GM19324 (cell line): ENCODE data around the gene EIF3CL.
"Not testable (repeated sequence)": the region's sequence is repeated elsewhere in the genome, so short reads cannot be mapped to it uniquely, and the experiment has no call there.

ENCODE experiments used
- ATAC-seq: cut with Tn5 transposase; IDR thresholded peaks from one replicate; pipeline ENCODE4 v1.9.1; 2021; ENCODE audit warnings: mild to moderate bottlenecking, moderate library complexity; ENCODE audit not compliant: unreplicated experiment, low FRiP score

EIF3CL gene, protein sequence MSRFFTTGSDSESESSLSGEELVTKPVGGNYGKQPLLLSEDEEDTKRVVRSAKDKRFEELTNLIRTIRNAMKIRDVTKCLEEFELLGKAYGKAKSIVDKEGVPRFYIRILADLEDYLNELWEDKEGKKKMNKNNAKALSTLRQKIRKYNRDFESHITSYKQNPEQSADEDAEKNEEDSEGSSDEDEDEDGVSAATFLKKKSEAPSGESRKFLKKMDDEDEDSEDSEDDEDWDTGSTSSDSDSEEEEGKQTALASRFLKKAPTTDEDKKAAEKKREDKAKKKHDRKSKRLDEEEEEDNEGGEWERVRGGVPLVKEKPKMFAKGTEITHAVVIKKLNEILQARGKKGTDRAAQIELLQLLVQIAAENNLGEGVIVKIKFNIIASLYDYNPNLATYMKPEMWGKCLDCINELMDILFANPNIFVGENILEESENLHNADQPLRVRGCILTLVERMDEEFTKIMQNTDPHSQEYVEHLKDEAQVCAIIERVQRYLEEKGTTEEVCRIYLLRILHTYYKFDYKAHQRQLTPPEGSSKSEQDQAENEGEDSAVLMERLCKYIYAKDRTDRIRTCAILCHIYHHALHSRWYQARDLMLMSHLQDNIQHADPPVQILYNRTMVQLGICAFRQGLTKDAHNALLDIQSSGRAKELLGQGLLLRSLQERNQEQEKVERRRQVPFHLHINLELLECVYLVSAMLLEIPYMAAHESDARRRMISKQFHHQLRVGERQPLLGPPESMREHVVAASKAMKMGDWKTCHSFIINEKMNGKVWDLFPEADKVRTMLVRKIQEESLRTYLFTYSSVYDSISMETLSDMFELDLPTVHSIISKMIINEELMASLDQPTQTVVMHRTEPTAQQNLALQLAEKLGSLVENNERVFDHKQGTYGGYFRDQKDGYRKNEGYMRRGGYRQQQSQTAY

DNA sequence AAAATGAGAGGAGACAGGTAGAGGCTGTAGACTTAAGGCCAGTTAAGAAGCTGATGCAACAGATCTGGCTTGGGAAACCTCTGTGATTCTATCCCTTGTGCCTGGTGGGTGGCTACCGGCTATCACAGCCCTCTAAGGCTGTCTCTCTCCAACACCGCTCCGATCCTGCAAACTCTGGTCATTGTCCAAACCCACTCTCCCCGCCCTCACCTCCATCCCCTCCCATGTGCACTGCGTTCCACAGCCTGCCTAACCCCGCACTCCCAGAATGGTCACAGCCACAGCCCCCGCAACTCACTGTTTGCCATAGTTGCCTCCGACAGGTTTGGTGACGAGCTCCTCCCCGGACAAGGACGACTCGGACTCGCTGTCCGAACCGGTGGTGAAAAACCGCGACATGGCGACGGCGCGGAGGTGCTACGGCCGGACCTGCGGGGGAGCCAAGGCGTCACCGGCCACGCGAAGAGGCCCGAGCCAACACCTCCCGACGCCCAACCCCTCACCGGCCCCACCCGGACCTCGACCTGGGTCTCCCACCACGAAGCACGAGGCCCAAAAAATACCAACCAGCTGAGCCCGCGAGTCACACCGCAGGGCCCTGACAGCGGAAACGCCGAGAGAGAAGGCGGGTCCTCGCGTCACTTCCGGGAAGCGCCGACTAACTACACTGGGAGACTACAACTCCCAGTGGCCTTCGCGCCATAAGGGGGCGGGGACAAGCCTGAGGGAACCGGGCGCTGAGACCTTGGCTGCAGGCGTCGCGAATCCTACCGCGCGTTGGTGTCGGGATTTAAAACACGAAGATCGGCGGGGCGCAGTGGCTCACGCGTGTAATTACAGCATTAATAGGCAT, at the start of gene EIF3CL:
Gene EIF3CL, minus strand, starts transcription at position 622 of the 853 bp plus-strand sequence. Its CDS starts 223 bp downstream, at position 399.
- peak; percentile 98 for ATAC-seq

DNA sequence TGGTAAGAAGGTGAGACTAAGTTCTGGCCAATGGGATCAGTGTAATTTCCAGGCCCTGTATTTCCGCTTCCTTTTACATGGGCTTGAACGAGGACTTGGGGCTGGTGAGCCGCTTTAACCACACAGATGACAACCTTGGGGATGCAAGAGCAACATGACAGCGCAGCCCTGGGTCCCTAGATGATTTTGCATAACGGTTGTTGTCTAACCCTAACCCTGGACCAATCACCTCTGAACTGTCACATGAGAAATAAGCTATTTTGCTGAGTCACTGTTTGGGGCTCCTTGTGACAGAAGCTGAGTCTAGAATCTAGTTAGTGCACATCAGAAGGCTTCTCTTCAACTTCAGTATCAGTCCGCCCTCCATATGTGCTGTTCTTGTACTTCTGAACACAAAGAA, 43.4 kb upstream of the EIF3CL start:
- ATAC-seq: not testable (repeated sequence)

DNA sequence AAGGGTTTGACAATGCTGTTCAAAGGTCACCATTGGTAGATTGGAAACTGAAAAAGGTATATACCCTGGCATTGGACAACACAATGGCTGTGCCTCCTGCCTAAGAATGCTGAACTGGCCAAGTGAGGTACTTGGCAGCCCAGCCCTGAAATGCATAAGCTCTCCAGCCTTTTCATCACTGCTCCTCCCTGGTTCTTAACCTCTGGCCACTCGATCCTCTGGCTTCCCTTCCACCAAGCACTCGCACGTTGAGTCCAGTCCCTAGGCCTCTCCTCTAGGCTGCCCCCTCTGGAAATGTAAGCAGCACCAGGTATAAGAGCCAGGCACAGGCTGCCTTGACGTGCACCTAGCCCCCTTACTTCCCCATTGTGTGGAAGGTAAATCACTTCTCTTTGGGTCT, 42.7 kb upstream of the EIF3CL start:
- not testable (repeated sequence) for ATAC-seq

DNA sequence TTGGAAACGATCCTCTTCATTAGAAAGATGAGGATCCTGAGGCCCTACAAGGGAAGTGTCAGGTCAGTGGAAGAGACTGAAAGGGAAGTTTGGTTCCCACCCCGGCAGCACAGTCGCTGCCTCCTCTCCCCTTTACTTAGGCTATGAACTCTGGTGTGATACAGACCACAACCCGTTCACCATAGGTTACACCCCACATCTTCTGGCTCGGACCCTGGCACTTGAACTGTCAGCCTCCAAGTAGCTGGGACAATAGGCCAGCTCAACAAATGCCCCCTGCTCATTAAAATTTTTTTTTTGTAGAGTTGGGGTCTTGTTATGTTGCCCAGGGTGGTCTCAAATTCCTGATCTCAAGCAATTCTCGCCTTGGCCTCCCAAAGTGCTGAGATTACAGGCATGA, 40.3 kb upstream of the EIF3CL start:
- not testable (repeated sequence) for ATAC-seq

DNA sequence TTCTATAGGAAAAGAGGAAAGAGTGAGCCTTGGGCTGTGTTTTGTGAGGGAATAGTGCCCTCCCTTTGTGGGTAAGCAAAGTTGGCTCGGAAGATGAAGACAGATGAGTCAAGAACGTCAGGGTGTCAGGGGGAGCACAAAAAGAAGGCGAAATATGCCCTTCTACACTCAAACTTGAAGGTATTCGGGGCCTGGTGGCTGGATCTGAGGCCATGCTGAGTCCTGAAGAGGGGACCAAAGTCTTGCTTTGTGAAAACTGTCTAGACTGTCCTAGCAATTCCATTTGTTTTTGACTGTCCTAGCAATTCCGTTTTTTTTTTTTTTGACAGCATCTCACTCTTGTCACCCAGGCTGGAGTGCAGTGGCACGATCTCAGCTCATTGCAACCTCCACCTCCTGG, 35.3 kb upstream of the EIF3CL start:
- ATAC-seq: not testable (repeated sequence)

DNA sequence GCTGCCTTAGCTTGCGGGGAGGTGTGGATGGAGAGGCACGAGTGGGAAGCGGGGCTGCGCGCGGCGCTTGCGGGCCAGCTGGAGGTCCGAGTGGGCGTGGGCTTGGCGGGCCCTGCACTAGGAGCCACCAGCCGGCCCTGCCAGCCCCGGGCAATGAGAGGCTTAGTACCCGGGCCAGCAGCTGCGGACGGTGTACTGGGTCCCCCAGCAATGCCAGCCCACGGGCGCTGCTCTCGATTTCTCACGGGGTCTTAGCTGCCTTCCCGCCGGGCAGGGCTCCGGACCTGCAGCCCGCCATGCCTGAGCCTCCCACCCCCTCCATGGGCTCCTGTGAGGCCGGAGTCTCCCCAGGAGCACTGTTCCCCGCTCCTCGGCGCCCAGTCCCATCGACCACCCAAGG, 31.7 kb upstream of the EIF3CL start:
- ATAC-seq: not testable (repeated sequence)

DNA sequence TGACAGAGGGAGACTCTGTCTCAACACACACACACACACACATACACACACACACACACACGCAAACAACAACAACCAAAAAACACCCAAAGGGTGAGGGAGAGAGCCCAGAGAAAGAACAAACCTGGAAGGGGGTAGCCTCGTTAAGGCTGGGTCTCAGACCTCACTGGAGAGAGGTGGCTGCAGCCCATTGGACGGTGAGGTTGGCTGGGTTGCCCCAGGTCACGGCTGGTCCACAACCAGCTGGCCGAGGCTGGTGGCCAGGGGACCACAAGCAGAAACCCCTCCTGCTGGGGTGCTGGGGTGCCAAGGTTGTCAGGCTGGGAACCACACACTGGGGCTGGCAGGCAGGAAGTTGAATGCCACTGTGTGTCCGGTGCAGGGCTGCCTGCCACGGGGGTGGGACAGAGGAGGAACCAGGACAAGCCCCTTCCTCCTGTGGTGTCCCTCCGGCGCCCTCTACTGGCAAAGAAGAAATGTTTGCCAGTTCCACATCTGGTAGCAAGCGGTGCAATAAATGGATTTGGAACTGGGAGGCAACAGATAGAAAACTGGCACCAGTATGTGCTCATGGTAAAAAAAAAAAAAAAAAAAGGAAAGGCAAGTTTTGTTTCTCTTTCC, 22.5 kb upstream of the EIF3CL start:
- not testable (repeated sequence) for ATAC-seq

DNA sequence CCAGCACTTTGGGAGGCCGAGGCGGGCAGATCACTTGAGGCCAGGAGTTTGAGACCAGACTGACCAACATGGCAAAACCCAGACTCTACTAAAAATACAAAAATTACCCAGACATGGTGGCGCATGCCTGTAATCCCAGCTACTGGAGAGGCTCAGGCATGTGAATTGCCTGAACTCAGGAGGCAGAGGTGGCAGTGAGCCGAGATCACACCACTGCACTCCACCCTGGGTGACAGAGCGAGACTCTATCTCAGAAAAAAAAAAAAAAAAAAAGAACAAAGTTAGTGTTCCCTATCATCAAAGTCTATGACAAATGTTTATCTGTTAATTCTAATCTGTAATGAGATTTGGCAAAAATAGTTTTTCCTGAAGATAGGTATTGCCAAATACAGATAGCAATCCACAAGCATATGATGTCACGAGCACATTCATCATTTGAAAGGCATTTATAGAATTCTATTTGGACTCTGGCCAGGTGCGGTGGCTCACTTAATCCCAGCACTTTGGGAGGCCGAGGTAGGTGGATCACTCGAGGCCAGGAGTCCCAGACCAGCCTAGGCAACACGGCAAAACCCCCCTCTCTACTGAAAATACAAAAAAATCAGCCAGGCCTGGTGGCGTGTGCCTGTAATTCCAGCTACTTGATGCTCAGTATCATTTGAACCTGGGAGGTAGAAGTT, 17.6 kb upstream of the EIF3CL start:
- ATAC-seq: not testable (repeated sequence)

DNA sequence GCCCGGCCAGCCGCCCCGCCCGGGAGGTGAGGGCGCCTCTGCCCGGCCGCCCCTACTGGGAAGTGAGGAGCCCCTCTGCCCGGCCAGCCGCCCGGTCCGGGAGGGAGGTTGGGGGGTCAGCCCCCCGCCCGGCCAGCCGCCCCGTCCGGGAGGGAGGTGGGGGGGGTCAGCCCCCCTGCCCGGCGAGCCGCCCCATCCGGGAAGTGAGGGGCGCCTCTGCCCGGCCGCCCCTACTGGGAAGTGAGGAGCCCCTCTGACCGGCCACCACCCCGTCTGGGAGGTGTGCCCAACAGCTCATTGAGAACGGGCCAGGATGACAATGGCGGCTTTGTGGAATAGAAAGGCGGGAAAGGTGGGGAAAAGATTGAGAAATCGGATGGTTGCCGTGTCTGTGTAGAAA, 13.4 kb upstream of the EIF3CL start:
- ATAC-seq: not testable (repeated sequence)

DNA sequence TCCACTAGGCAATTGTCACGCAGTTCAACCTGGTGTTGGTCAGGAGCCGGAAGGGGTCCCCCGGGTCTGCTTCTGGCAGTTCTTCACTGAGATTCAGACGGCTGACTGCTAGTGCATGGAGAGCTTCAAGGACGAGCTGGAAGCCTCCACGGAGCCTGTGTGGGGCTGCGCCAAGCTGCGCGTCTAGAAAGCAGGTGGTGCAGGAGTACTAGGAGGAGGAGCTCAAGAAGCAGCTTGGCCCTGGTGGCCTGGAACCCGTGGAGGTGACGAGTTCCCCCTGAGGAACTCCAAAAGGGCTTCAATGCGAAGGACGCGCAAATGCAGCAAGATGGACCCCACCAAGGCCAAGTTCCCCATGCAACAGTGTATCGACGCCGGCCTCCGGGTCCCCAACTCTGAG, 10.9 kb upstream of the EIF3CL start:
- ATAC-seq: not testable (repeated sequence)

DNA sequence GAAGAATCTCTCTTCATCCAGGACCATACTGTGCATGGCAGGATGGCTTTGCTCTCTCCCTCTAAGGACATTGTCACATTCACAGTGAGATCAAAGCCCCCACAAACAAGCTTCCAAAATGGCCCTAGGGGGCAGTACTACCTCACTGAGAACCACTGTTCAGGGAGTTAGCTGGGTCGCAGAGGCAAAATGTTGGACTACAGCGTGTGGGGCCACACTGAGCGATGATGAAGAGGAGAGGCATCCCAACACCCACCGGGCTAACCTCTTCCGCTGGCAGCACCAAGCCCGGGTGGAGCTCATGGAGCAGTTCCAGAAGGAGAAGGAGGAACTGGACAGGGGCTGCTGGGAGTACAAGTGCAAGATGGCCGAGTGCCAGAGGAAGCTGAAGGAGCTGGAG, 9.9 kb upstream of the EIF3CL start:
- not testable (repeated sequence) for ATAC-seq

DNA sequence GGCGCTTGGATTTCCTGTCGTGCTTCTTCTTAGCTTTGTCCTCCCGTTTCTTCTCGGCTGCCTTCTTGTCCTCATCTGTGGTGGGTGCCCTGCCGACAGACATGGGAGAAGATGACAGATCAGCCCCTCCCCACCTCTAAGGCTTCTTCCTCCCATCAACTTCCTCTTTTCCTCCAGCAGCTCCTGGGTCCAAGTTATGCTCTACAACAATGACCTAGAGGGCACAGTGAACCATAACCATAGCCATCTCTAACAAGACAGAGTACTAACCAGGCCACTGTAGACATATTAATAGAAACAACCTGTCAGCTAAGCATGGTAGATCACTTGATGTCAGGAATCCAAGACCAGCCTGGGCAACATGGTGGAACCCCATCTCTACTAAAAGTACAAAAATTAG, 11.6 kb downstream of the EIF3CL start:
- not testable (repeated sequence) for ATAC-seq

DNA sequence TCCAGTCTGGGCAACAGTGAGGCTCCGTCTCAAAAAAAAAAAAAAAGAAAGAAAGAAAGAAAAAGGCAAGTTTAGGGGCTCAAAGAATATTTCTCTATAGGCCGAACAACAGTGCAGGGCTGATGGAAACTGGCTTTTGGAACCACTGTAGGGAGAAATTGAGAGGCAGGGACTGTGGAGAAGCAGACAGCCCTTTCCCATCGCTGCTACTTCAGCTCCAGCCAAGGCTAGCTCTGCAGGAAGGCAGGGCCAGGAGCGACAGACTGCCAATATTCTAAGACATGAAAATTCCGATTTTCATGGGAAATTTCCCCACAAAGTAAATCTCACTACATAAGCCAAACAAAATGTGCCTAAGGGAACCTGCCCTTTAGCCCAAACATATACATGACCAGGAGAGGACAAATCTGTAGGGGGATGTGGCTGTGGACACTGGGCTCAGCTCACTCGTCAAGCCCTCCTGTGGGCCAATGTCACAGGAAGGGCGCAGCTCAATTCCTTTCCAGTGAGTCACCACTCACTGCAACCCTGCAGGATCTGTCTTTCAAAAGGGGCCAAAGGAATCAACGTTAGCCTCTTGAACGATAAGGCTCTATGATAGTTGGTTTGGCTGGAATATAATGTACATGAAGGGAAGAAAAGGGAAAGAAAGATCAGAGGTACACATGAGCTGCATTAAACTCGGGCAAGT, 21.3 kb downstream of the EIF3CL start:
- not testable (repeated sequence) for ATAC-seq

DNA sequence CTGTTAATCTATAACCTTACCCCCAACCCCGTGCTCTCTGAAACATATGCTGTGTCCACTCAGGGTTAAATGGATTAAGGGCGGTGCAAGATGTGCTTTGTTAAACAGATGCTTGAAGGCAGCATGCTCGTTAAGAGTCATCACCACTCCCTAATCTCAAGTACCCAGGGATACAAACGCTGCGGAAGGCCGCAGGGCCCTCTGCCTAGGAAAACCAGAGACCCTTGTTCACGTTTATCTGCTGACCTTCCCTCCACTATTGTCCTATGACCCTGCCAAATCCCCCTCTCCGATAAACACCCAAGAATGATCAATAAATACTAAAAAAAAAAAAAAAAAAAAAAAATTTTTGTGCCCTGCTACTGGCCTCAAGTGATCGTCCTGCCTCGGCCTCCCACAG, 25.8 kb downstream of the EIF3CL start:
- not testable (repeated sequence) for ATAC-seq

DNA sequence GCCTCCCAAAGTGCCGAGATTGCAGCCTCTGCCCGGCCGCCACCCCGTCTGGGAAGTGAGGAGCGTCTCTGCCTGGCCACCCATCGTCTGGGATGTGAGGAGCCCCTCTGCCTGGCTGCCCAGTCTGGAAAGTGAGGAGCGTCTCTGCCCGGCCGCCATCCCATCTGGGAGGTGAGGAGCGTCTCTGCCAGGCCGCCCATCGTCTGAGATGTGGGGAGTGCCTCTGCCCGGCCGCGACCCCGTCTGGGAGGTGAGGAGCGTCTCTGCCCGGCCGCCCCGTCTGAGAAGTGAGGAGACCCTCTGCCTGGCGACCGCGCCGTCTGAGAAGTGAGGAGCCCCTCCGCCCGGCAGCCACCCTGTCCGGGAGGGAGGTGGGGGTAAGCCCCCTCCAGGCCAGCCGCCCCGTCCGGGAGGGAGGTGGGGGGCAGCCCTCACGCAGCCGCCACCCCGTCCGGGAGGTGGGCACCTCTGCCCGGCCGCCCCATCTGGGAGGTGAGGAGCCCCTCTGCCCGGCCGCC, 26.5 kb downstream of the EIF3CL start:
- not testable (repeated sequence) for ATAC-seq

DNA sequence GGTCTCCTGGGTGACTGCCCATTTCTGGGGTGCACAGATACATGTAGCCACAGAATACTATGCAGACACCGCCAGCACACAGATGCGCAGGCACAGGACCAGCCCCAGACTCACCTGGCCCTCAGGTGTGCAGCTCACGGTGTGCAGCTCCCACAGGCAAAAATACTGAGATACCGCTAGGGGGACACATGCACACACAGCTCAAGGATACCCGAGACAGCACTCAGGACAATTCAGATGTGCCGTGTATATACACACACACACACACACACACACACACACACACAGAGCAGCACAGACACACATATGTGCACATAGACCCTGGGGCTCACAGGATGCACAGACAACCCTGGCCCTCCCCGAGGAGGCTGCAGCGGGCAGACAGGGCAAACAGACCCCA, 28.5 kb downstream of the EIF3CL start:
- not testable (repeated sequence) for ATAC-seq

DNA sequence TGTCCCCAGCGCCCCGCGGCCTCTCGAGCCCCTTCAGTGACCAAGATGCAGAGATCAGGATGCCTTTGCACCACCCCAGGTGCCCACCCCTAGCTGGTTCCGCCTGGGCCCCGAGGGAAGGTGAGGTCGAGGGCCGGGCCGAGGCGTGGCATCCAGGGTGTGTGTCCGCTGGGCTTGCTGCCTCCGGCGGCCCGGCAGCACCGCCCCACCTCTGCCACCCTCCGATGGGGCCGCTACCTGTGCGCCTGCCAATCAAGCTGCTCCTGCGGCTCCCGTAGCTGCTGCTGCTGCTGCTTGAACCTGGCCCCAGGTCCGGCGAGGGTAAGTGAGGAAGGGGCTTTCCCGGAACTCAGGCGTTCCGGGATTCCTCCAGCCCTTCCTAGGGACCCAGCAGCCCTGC, 29.4 kb downstream of the EIF3CL start:
- ATAC-seq: not testable (repeated sequence)

DNA sequence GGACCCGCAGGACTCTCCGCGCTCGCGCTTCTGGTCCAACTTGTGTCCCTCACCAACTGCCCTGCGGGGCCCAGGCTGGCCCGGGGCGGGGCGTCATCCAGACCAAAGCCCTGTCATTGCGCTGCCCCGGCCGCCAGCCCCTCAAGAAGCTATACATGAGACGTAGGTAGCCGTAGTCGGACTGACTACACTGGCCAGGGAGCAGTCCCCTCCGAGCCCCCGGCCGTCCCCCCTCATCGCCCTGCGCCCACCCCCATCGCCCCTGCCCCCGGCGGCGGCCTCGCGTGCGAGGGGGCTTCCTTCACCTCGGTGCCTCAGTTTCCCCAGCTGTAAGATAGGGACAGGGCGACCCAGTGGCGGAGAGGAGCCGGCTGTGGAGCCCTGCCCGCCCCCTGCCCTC, 35.7 kb downstream of the EIF3CL start:
- not testable (repeated sequence) for ATAC-seq
